ENCODE measurements around the gene LMF1.

Gene LMF1

GRCh38 chr16:913817-914439 lies 56.9 kb downstream of the LMF1 start:
- H3K4me1 ChIP-seq (ENCODE audit: control insufficient read depth, insufficient read depth, low read length): no peaks in the 10 kb centered on the region
- H3K27ac ChIP-seq (ENCODE audit: low read depth, low read length): no peak overlapping the region
- H3K27me3 ChIP-seq (ENCODE audit: control insufficient read depth, insufficient read depth, low read length): no peaks in the 10 kb centered on the region
- H3K9ac ChIP-seq (ENCODE audit: low read length): no peak overlapping the region
- H3K4me3 ChIP-seq (ENCODE audit: low read length): no peak overlapping the region
- H3K36me3 ChIP-seq (ENCODE audit: control insufficient read depth, insufficient read depth, low read length): peaks cover 2% of the 10 kb centered on the region

- Histone ChIP-seq H3K27me3 (ENCODE audit: control insufficient read depth, insufficient read depth, low read length) (no peaks in the 10 kb centered on the region), H3K4me1 (ENCODE audit: control insufficient read depth, insufficient read depth, low read length) (no peaks in the 10 kb centered on the region), H3K4me3 (ENCODE audit: low read length) (no peak overlapping the region), H3K27ac (ENCODE audit: low read depth, low read length) (no peak overlapping the region), H3K9ac (ENCODE audit: low read length) (no peak overlapping the region), H3K36me3 (ENCODE audit: control insufficient read depth, insufficient read depth, low read length) (peaks cover 2% of the 10 kb centered on the region)
These were observed 57.8 kb downstream of the LMF1 start for GRCh38 chr16:912684-913613.

GRCh38 chr16:912322-912683 lies 58.5 kb downstream of the LMF1 start:
- peaks cover 2% of the 10 kb centered on the region for H3K36me3 ChIP-seq (ENCODE audit: control insufficient read depth, insufficient read depth, low read length)
- no peaks in the 10 kb centered on the region for H3K4me1 ChIP-seq (ENCODE audit: control insufficient read depth, insufficient read depth, low read length)
- no peaks in the 10 kb centered on the region for H3K27me3 ChIP-seq (ENCODE audit: control insufficient read depth, insufficient read depth, low read length)
- no peak overlapping the region for H3K27ac ChIP-seq (ENCODE audit: low read depth, low read length)
- H3K9ac ChIP-seq (ENCODE audit: low read length): no peak overlapping the region
- H3K4me3 ChIP-seq (ENCODE audit: low read length): no peak overlapping the region

GRCh38 chr16:911604-912321 lies 59.0 kb downstream of the LMF1 start:
- Histone ChIP-seq H3K9ac (ENCODE audit: low read length) (no peak overlapping the region), H3K4me1 (ENCODE audit: control insufficient read depth, insufficient read depth, low read length) (no peaks in the 10 kb centered on the region), H3K4me3 (ENCODE audit: low read length) (no peak overlapping the region), H3K27ac (ENCODE audit: low read depth, low read length) (no peak overlapping the region), H3K36me3 (ENCODE audit: control insufficient read depth, insufficient read depth, low read length) (peaks cover 2% of the 10 kb centered on the region), H3K27me3 (ENCODE audit: control insufficient read depth, insufficient read depth, low read length) (no peaks in the 10 kb centered on the region)

GRCh38 chr16:911101-911500 lies 59.7 kb downstream of the LMF1 start:
- no peak overlapping the region for H3K27ac ChIP-seq (ENCODE audit: low read depth, low read length)
- H3K9ac ChIP-seq (ENCODE audit: low read length): no peak overlapping the region
- no peak overlapping the region for H3K4me3 ChIP-seq (ENCODE audit: low read length)
- no peaks in the 10 kb centered on the region for H3K4me1 ChIP-seq (ENCODE audit: control insufficient read depth, insufficient read depth, low read length)
- peaks cover 2% of the 10 kb centered on the region for H3K36me3 ChIP-seq (ENCODE audit: control insufficient read depth, insufficient read depth, low read length)
- no peaks in the 10 kb centered on the region for H3K27me3 ChIP-seq (ENCODE audit: control insufficient read depth, insufficient read depth, low read length)

GRCh38 chr16:910181-910580 lies 60.6 kb downstream of the LMF1 start:
- Histone ChIP-seq H3K4me1 (ENCODE audit: control insufficient read depth, insufficient read depth, low read length) (no peaks in the 10 kb centered on the region), H3K4me3 (ENCODE audit: low read length) (no peak overlapping the region), H3K36me3 (ENCODE audit: control insufficient read depth, insufficient read depth, low read length) (peaks cover 2% of the 10 kb centered on the region), H3K27me3 (ENCODE audit: control insufficient read depth, insufficient read depth, low read length) (no peaks in the 10 kb centered on the region), H3K9ac (ENCODE audit: low read length) (no peak overlapping the region), H3K27ac (ENCODE audit: low read depth, low read length) (no peak overlapping the region)

- Histone ChIP-seq H3K9ac (ENCODE audit: low read length) (no peak overlapping the region), H3K4me3 (ENCODE audit: low read length) (no peak overlapping the region), H3K27me3 (ENCODE audit: control insufficient read depth, insufficient read depth, low read length) (no peaks in the 10 kb centered on the region), H3K36me3 (ENCODE audit: control insufficient read depth, insufficient read depth, low read length) (peaks cover 2% of the 10 kb centered on the region), H3K27ac (ENCODE audit: low read depth, low read length) (no peak overlapping the region), H3K4me1 (ENCODE audit: control insufficient read depth, insufficient read depth, low read length) (no peaks in the 10 kb centered on the region)
These were observed 61.3 kb downstream of the LMF1 start for GRCh38 chr16:909281-910000.

GRCh38 chr16:908526-909155 lies 62.1 kb downstream of the LMF1 start:
- Histone ChIP-seq H3K4me3 (ENCODE audit: low read length) (no peak overlapping the region), H3K36me3 (ENCODE audit: control insufficient read depth, insufficient read depth, low read length) (peaks cover 2% of the 10 kb centered on the region), H3K4me1 (ENCODE audit: control insufficient read depth, insufficient read depth, low read length) (no peaks in the 10 kb centered on the region), H3K27ac (ENCODE audit: low read depth, low read length) (no peak overlapping the region), H3K27me3 (ENCODE audit: control insufficient read depth, insufficient read depth, low read length) (no peaks in the 10 kb centered on the region), H3K9ac (ENCODE audit: low read length) (no peak overlapping the region)

- Histone ChIP-seq H3K4me1 (ENCODE audit: control insufficient read depth, insufficient read depth, low read length) (no peaks in the 10 kb centered on the region), H3K27ac (ENCODE audit: low read depth, low read length) (no peak overlapping the region), H3K36me3 (ENCODE audit: control insufficient read depth, insufficient read depth, low read length) (peaks cover 2% of the 10 kb centered on the region), H3K27me3 (ENCODE audit: control insufficient read depth, insufficient read depth, low read length) (no peaks in the 10 kb centered on the region), H3K9ac (ENCODE audit: low read length) (no peak overlapping the region), H3K4me3 (ENCODE audit: low read length) (no peak overlapping the region)
These were observed 62.9 kb downstream of the LMF1 start for GRCh38 chr16:907842-908241.

- no peak overlapping the region for H3K4me3 ChIP-seq (ENCODE audit: low read length)
- peaks cover 2% of the 10 kb centered on the region for H3K36me3 ChIP-seq (ENCODE audit: control insufficient read depth, insufficient read depth, low read length)
- no peaks in the 10 kb centered on the region for H3K4me1 ChIP-seq (ENCODE audit: control insufficient read depth, insufficient read depth, low read length)
- H3K27me3 ChIP-seq (ENCODE audit: control insufficient read depth, insufficient read depth, low read length): no peaks in the 10 kb centered on the region
- H3K9ac ChIP-seq (ENCODE audit: low read length): no peak overlapping the region
- H3K27ac ChIP-seq (ENCODE audit: low read depth, low read length): no peak overlapping the region
These were observed 63.4 kb downstream of the LMF1 start for GRCh38 chr16:907361-907760.

- no peaks in the 10 kb centered on the region for H3K27me3 ChIP-seq (ENCODE audit: control insufficient read depth, insufficient read depth, low read length)
- H3K27ac ChIP-seq (ENCODE audit: low read depth, low read length): no peak overlapping the region
- no peak overlapping the region for H3K4me3 ChIP-seq (ENCODE audit: low read length)
- H3K4me1 ChIP-seq (ENCODE audit: control insufficient read depth, insufficient read depth, low read length): no peaks in the 10 kb centered on the region
- no peak overlapping the region for H3K9ac ChIP-seq (ENCODE audit: low read length)
- H3K36me3 ChIP-seq (ENCODE audit: control insufficient read depth, insufficient read depth, low read length): peaks cover 2% of the 10 kb centered on the region
These were observed 64.5 kb downstream of the LMF1 start for GRCh38 chr16:906296-906695.

All from rectal smooth muscle tissue (tissue), 1 donor.